HG02759 (cell line): ENCODE data around the gene C1orf21.

ENCODE experiments used
- ATAC-seq: cut with Tn5 transposase; IDR thresholded peaks from one replicate; pipeline ENCODE4 v1.9.1; 2021; ENCODE audit warnings: mild to moderate bottlenecking, moderate library complexity; ENCODE audit not compliant: unreplicated experiment

Gene C1orf21

DNA sequence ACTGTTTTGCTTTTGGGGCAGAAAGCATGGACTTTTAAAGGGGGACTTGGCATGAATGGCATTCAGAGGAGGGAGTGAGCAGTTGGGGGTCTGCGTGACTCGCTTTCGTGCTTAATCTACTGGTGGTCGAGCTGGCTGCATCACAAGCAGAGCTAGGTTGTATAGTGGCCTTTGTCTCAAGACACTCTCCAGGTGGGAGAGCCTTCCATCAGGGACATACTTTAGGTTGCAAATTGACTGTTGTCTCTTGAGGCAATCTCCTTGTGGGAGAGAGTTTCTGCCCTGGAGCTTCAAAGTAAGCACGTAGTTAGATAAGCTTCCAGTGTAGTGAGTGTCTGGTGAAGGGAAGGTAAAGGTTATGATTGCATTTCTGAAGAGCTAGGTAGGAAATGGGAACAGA is 93.9 kb downstream of the C1orf21 start:
- no peak for ATAC-seq

DNA sequence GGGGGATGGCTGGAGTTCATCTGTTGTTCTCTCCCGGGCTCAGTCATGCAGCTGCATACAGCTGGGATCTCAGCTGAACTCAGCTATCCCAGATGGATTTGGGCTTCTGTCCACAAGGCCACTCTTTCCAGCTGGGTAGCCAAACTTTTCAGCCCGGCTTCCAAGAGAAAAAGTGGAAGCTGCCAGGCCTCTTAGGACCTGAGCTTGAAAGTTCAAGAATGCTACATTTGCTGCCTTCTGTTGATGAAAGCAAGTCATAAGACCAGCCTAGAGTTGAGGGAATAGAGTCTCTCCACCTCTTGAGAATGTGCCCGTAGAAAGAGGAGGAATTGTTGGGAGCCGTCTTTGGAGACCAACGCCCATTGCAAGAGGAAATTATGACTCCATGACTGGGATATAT is 95.3 kb downstream of the C1orf21 start:
- no peak for ATAC-seq

DNA sequence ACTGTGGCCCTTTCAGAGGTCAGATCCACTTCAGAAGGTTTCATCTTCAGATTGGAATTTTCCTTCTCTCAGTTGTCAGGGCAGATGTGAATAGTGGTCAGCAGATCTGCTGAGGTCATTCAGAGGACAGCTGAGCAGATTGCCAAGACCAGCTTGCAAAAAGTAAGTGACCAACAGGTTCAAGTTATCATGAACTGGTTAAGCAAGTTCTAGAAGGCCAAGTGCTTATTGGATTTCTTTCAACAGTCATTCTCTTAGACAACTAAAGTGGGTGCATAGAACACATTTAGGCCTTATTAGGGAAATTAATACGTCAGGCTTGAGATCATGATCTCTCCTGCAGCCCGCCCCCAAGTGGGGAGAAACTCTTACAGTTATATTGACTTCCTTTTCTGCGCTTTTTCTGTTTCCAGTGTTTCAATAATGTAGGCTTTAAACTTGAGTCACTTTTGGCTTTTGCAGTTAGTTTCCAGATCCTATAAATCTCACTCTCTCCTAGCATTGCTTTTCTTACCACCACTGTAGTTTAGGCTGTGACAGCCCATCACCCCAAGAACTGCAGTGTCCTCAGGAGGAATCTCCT is 96.4 kb downstream of the C1orf21 start:
- ATAC-seq: no peak

DNA sequence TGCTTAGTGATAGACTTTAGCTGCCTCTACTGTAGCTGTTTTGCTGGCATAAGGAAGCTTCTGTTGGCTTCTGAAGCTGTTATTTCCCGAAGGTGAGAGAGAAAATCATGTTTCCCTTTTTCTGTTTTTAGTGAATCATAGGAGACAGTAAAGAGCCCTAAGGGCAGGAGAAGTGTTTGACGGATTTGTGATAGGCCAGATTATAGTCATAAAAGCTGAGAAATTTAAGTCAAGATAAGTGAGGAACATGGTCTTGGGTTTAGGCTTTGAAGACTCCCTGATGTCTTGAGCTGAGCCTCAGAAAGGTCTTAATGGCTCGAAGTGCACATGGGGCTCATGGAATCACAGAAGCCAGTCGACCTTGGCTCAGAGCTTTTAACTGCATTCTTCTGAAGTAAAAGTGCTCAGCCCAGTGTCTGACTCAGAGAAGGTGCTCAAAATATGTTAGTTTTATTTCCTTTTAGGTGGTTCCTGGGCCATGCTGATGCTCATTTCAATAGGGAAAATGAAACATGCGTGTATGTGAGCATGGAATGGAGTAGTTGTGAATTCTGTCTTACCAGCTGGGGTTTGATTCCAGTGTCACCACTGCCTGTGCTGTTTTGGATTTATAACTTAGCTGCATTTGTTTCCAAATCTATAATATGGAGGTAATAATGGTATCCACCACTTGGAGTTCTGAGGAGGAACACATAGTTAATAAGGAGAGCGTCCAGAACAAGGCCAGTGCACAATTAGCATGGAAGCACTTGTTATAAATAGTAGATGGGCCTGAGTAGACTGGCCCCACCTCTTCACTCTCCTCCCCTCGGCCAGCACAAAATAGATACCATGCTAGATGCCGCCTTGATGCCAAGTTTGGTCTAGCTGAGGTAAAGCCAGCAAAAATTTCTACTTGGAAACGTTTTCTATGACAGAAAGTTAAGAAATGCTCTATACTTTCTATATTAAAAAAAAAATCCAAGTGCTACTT is 99.2 kb downstream of the C1orf21 start:
- no peak for ATAC-seq

DNA sequence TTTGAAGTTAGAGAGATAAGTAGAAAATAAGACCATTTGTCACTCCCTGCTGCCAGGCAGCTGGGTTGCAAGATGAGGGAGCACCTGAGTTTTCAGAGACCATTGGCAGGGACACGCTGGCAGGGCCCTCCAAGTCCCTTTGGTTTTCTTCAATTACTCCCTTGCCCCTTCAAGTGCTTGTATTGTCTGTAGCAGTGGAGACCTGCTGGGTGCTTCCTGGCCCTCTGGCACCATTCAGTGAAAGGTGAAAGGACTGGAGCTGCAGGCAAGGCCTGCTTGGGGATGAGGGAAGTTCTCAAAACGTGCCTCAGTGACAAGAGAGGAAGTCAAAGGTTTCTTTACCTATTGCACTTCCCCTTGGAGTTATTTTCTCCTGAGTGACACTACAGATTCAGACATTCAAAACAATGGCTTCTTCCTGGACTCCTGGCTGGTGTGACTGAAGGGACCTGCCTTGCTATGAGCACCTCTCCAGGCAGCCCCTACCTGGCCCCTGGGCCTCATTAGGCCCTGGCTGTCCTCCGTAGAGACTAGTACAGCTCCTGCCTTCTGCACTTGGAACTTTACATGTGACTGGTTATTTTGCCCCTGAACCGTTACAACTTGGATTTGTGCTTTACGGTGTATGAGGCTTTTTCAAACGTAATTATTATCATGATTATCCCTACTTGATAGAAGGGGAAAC is 100.1 kb downstream of the C1orf21 start:
- no peak for ATAC-seq

DNA sequence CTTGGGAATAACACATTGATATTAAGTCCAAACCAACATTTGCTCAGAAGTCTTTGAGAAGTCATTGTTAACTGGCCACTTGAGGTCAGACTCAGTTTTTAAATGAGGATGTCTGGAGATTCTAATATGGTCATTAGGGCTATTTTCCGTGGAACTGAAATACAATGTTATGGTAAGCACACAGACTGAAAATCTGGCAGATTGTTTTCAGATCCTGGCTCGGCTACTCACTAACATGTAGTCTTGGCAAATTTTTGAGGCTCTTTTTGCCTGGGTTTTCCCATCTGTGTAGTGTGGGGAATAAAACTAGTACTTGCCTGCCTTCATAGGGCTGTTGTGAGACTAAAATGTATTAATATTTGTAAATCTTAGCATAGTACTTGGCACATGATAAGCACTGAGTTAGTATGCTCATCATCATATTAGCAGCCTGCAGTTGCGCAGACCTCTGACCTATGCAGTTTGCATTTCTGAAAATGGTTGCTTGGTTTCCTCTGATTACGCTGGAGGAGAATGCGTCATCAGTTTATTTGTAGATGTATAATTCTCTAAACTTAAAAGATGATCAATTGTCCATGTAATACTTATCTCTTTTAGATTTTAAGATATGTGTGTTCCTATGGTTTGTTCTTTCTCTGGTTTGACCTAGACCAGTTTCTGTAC is 100.8 kb downstream of the C1orf21 start:
- no peak for ATAC-seq

DNA sequence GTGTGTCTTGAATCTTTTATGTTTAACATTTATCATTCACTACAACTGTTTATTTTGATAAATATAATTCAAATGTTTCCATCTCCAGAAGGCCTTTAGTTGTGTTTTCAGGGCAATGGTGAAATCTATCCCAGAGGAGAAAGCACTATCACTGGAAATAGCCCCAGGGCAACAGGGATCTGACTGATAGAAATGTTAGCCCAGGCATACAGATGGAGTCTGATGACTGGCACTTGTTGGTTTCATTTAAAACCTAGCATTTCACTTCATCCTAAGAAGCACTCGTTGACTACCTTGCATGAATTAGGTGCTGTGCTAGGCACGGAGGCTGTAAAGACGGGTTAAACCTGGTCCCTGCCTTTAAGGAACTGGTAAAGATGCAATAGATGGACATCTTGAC is 103.1 kb downstream of the C1orf21 start:
- ATAC-seq: no peak

DNA sequence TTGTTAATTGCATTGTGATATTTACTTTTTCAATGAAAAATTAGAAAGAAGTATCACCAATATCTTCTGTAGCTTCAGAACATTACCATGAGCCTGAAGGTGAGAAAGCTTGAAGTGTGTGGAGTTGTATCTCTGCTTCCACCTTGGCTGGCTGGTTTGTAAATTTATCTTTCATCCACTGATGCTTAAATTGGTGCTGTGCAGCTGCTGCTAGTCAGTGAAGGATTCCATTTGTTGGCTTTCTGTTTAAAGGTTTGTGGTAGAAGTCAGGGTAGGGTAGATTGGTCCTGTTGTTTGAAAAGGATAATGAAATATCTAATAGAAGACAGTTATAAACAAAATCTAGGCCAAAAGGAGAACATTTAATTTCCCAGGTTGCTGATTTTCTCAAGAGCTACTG is 105.7 kb downstream of the C1orf21 start:
- no peak for ATAC-seq

DNA sequence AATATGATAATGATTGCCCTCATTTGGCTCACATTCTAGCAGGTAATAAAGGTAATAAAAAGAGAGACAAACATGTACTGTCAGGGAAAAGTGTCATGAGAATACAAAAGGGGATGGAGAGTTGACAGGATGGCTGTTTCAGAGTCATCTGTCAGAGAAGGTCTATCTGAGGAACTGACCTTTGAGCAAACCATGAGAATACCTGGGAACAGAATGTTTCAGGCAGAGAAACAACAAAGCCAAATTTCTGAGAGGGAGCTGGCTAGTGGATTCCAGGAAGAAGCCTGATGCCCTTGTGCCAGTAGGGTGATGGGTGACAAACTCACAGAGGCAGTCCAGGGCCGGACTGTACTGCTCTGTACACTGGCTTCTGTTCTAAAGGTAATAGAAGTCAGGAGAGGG is 107.2 kb downstream of the C1orf21 start:
- ATAC-seq: no peak

DNA sequence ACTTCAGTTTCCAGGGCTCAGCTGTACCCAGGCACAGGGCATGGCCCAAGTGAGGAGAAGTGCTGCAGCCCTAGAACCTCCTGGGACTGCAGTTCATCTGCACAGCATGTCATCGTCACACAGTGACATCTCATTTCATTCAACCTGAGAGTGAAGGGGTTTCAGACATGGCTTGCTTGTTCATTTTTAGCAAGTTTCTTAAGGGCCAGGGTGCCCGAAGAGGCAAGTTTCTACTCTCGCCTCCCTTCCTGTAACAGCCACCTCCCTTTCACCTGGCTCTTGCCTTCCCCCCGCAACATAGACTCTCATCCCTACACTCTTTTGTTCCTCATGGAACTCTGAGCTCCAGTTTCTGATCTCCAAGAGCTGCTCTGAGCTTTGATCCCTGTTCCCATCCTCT is 108.1 kb downstream of the C1orf21 start:
- ATAC-seq: peak; percentile 66

DNA sequence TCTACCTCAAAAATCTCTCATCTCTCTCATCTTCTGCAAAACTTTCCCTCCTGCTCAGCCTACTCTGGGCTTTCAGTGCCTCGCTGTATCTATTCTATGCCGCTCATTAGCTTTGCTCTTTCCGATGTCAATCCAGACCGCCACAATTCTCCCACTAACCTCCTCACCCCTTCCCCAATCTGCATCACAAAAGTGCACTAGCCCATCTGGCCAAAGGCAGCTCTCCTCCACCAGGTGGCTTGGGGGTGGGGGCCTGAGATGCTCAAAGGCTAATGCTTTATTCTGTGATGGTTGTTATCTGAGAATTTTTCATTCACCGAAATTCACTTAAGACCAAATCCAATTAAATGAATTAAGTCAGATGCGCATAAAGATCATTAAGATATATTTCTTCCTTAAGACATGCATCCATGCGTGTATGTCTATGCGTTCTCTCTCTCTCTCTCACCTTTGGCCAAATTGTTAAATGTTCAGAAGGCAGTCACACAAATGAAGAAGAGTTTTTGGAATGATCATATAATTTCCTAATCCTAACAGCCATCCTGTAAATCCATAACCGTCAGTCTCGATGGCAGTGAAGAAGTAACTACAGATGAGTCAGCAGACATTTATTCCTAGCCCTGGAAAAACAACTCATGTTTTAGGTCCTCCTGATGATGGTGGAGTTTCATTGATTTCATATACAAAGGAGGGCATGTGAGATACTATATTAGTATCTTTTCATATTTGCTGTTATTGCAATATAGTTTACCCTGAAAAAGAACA is 111.3 kb downstream of the C1orf21 start:
- no peak for ATAC-seq

DNA sequence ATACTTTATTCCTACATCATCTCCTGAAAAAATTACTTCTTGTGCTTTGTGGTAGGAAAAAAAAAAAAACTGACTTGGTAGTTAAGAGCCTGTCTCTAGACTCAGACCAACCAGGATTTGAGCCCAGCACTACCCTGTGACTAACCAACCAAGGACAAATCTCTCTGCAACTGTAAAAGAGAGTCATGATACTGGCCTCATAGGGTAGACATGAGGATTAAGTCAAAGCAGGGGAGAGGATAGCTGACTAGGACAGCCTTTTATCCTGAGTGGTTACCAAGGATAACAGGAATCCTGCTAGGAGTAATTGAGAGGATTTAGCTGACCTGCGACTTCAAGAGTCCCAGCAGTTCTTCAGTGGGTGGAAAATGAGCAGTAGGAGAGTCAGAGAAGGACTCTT is 112.8 kb downstream of the C1orf21 start:
- ATAC-seq: no peak

DNA sequence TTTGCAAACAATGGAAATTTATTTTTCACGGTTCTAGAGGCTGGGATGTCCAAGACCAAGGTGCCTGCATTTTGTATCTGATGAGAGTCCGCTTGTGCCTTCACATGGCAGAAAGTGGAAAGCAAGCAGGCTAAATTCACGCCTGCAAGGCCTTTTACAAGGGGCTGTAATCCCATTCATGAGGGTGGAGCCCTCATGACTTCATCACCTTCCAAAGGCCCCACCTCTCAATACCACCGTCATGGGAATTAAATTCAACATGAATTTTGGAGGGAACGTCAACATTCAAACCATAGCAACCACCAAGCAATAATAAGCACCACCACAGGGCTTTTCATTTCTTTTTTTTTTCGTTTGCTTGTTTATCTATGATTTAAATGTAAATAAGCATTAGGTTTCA is 115.3 kb downstream of the C1orf21 start:
- ATAC-seq: no peak

DNA sequence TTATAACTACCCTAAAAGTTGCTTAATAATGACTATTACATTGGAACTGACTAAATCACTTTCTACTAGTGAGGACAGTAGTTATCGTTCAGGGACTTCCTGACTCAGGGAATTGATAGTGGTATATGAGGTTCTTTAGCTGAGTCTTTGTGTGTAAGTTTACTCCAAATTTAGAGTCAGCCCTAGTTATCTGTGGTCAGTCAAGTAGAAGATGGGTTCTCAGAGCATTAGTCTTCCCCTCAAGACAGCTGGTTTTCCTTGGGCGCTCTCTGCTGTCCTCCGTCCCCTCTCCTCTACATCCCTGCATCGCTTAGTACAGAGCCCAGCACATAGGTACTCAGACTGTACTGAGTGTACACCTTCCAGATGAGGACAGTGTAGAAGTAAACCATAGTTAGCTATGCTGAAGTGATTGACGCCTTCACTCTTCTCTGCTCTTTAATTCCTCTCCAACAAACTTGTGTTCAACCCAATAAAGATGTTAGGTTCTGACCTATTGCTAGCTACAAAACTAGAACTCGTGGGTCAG is 116.5 kb downstream of the C1orf21 start:
- ATAC-seq: no peak

DNA sequence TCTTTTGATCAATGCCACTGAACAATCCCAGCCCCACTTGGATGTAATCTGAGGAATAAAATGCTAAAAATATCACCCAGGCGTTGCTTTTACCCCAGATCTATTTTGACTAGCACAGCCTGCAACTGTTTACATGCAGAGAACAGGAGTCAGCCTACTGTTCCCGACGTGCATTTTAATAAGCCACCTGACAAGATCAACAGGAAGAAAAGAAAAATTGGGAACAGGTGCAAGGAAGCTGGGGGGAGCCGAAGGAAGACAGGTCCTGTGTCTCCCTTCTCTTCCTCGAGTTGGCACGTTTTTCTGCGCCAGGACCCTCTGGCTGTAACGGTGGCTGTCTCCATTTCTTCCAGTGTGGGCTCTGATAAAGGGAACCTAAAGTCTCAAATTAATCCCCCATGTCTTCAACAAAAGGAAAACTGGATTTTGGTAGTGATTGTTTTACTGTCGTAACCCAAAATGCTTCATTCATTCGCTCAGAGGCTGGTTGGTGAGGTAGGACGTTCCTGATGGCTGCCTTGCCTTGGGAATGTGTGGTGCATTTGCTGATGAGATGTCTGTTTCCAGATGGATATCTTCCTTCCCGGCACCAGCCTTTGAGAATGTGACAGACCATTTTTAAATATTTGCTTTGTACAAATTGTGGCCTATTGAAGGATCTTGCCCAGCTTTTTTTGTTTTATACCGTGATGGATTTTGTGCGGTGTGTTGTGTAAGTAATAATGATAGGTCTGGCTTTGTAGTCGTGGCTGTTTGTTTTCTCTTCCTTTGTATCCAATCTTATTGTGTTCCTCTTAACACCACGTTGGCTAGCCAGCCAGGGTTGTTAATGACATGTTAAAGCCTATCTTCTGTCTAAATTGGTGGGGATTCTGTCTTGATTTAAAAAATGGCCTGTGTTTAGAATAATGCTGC is 117.5 kb downstream of the C1orf21 start:
- ATAC-seq: no peak

DNA sequence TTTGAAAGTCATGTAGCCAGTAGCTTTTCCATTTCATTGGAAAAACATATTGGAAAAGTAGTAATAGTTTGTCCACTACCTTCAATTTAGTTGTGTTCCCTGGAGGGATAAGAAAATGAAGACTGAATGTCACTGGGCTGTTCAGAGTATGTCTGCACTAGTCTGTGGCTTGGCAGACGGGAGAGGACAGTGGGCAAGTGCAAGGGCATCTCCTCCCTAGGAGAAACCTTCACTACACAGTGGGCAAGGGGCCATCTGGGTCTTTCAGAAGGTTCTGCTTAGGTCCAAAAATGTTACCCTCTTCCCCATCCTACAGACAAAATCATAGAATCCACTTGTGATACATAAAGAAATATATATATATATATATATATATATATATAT is 118.1 kb downstream of the C1orf21 start:
- ATAC-seq: no peak

DNA sequence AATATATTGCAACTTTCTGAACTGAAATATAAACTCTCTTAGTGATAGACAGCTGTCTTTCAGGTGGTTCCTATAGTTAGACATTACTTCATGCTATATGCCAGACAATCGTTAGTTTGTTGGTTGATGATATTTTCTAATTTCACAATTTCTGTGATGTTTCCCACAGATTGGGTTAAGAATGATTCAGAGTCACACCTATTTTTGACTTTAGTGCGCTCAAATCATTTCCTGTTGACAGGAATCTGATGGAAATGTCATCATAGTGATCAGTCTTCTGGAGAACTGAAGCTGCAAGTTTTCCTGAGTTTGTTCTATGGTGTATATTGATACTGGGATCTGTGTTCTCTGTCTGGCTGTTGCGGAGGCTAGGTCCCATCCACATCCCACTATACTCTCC is 119.7 kb downstream of the C1orf21 start:
- no peak for ATAC-seq

DNA sequence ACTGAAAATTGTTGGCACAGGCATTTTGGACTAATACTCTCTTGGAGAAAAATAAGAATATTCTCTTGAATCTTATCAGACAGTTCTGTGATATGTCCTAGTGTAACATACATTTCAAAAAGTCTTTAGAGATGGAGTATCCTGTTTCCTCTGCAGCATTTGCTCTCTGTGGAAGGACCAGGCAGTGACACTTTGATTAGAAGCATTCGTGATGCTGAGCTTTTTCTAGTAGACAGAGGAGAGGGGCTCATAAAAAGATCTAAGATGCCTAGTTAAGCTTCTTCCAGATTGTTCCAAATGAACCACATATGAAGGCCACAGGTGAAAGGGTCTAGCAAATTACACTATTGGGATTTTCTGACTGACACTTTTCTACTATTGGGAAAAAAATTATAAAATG is 120.3 kb downstream of the C1orf21 start:
- no peak for ATAC-seq

DNA sequence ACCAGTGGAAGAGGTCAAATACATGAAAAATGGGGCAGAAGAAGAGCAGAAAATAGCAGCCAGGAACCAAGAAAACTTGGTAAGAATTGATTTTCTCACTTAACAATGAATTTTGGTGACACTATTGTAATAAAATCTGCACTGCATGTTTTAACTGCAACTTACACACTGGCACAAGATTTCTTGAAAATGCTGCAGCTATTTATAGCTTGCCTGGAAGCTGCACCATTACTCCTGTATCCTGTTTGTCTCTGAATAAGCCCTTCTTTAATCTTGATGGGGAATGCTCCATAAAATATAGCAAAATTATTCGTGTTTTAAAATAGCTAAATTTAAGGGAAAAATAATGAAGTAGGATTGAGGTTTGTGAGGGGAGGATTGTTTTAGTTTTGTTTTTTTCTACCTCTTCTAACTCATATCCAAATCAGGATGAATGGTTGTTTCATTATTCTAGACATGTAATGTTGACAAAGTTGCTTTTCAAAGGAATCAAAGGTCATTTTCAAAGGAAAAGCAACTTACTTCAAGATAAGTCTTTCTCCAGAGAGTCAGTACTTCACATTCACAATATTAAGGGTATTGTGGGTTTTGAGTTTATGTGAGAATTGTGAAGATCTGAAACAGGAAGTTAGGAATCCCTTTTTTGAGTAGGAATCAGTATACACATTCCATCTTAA is 120.9 kb downstream of the C1orf21 start:
- ATAC-seq: no peak
